ENCODE data around the gene MARCHF10. TPM values are rescaled to one million over a fixed set of nuclear protein-coding genes. Genes with fewer than 3 reads are reported as not detected.

MARCHF10 gene
- polyA plus RNA-seq, 1 donor from 2014 or later, result 0.27 TPM

DNA sequence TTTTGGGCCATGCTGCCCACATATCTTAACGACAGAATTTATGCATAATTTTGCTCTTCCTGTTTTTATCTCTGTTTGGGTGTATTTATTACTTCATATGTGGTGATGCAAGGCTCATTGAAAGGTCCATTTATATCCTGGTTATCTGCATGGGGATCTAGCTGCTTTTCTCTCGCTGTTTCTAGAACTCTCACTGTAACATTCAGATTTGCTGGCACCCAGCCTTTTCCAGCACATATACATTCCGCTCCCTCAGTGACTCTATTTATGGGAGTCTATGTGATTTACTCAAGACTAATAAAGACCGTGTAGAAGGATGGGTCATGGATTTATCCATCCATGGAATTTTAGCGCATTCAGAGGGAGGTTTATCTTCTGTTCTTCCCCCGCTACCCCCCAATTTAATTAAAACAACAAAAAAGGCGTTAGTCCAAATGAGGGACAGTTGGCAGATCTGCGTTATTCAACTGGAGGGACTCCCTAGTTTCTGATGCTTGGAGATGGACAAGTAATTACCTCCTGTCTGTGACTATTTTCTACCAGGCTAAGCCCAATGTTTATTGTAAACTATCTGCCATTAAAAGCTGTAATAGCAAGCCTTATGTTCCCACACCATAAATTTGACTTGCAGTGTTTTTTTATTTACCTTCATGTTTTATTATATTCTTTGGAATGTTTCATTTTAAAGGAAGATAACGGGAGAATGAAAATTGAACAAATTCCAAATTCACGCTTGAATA is 19.8 kb upstream of the MARCHF10 start:
- Histone ChIP-seq H3K79me2 (replicated peaks; ENCODE audit: insufficient read depth, low read length) (no peaks in the 10 kb centered on the region), H3K4me3 (ENCODE audit: low read length) (no peak overlapping the region), H3K27ac (ENCODE audit: low read length) (no peak overlapping the region), H3K36me3 (ENCODE audit: insufficient read depth, low read length) (no peaks in the 10 kb centered on the region), H3K9ac (ENCODE audit: low read length) (no peak overlapping the region), H3K27me3 (ENCODE audit: insufficient read depth, low read depth, low read length) (no peaks in the 10 kb centered on the region), H4K20me1 (ENCODE audit: insufficient read depth) (no peaks in the 10 kb centered on the region), H3F3A (ENCODE audit: insufficient read depth, low read length, poor library complexity, severe bottlenecking) (peaks cover 7% of the 10 kb centered on the region), H3K4me2 (ENCODE audit: low read length) (no peak overlapping the region), H3K9me3 (ENCODE audit: low read length) (no peaks in the 10 kb centered on the region), H3K9me2 (ENCODE audit: insufficient read depth, low read length) (no peaks in the 10 kb centered on the region), H2AFZ (ENCODE audit: low read depth, low read length) (no peak overlapping the region)
- TF ChIP-seq, protein P1, sequence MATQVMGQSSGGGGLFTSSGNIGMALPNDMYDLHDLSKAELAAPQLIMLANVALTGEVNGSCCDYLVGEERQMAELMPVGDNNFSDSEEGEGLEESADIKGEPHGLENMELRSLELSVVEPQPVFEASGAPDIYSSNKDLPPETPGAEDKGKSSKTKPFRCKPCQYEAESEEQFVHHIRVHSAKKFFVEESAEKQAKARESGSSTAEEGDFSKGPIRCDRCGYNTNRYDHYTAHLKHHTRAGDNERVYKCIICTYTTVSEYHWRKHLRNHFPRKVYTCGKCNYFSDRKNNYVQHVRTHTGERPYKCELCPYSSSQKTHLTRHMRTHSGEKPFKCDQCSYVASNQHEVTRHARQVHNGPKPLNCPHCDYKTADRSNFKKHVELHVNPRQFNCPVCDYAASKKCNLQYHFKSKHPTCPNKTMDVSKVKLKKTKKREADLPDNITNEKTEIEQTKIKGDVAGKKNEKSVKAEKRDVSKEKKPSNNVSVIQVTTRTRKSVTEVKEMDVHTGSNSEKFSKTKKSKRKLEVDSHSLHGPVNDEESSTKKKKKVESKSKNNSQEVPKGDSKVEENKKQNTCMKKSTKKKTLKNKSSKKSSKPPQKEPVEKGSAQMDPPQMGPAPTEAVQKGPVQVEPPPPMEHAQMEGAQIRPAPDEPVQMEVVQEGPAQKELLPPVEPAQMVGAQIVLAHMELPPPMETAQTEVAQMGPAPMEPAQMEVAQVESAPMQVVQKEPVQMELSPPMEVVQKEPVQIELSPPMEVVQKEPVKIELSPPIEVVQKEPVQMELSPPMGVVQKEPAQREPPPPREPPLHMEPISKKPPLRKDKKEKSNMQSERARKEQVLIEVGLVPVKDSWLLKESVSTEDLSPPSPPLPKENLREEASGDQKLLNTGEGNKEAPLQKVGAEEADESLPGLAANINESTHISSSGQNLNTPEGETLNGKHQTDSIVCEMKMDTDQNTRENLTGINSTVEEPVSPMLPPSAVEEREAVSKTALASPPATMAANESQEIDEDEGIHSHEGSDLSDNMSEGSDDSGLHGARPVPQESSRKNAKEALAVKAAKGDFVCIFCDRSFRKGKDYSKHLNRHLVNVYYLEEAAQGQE (IDR thresholded peaks at IDR 0.05; ENCODE audit: borderline replicate concordance), result no peak
- TF ChIP-seq, protein P2, sequence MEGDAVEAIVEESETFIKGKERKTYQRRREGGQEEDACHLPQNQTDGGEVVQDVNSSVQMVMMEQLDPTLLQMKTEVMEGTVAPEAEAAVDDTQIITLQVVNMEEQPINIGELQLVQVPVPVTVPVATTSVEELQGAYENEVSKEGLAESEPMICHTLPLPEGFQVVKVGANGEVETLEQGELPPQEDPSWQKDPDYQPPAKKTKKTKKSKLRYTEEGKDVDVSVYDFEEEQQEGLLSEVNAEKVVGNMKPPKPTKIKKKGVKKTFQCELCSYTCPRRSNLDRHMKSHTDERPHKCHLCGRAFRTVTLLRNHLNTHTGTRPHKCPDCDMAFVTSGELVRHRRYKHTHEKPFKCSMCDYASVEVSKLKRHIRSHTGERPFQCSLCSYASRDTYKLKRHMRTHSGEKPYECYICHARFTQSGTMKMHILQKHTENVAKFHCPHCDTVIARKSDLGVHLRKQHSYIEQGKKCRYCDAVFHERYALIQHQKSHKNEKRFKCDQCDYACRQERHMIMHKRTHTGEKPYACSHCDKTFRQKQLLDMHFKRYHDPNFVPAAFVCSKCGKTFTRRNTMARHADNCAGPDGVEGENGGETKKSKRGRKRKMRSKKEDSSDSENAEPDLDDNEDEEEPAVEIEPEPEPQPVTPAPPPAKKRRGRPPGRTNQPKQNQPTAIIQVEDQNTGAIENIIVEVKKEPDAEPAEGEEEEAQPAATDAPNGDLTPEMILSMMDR (IDR thresholded peaks at IDR 0.05; ENCODE audit: poor library complexity, severe bottlenecking), result no peak
- TF ChIP-seq RAD21 (conservative IDR thresholded peaks at IDR 0.05), result no peak
- no peak for TF ChIP-seq EP300 (conservative IDR thresholded peaks at IDR 0.05; ENCODE audit: poor library complexity, severe bottlenecking)
- no peak for TF ChIP-seq MXI1 (conservative IDR thresholded peaks at IDR 0.05; ENCODE audit: poor library complexity, severe bottlenecking)
- no peak for TF ChIP-seq POLR2AphosphoS5 (IDR thresholded peaks at IDR 0.05)
- TF ChIP-seq TAF1 (IDR thresholded peaks at IDR 0.05; ENCODE audit: low read depth), result no peak
- no peak for TF ChIP-seq SMC3 (conservative IDR thresholded peaks at IDR 0.05; ENCODE audit: poor library complexity)

DNA sequence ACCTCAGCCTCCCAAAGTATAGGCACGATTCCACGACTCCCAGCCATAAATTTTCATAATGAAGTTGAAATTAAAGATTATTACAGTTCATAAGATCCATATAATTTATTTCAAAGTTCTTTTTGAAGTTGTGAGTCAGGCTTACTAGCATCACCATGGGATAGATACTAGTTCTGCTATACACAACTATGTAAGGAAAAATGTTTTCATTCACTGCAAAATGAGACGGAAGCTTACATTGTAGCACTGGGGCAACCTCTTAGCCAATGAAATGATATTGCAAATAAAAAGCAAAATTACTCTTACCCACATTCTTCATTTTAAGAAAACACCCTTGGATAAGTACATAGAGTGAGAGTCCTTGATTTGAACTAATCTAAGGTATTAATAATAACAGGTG is 18.8 kb upstream of the MARCHF10 start:
- no peak overlapping the region for H3K4me2 ChIP-seq (ENCODE audit: low read length)
- H3K9me3 ChIP-seq (ENCODE audit: low read length), result no peaks in the 10 kb centered on the region
- H3K79me2 ChIP-seq (replicated peaks; ENCODE audit: insufficient read depth, low read length), result no peaks in the 10 kb centered on the region
- no peak overlapping the region for H3K27ac ChIP-seq (ENCODE audit: low read length)
- H3K9me2 ChIP-seq (ENCODE audit: insufficient read depth, low read length), result no peaks in the 10 kb centered on the region
- no peak overlapping the region for H2AFZ ChIP-seq (ENCODE audit: low read depth, low read length)
- no peaks in the 10 kb centered on the region for H3K36me3 ChIP-seq (ENCODE audit: insufficient read depth, low read length)
- H3K4me3 ChIP-seq (ENCODE audit: low read length), result no peak overlapping the region
- H4K20me1 ChIP-seq (ENCODE audit: insufficient read depth), result no peaks in the 10 kb centered on the region
- peaks cover 7% of the 10 kb centered on the region for H3F3A ChIP-seq (ENCODE audit: insufficient read depth, low read length, poor library complexity, severe bottlenecking)
- no peaks in the 10 kb centered on the region for H3K27me3 ChIP-seq (ENCODE audit: insufficient read depth, low read depth, low read length)
- TF ChIP-seq SMC3 (conservative IDR thresholded peaks at IDR 0.05; ENCODE audit: poor library complexity) (no peak), EZH2 (IDR thresholded peaks at IDR 0.05; ENCODE audit: borderline replicate concordance, insufficient read depth, low read length, poor library complexity, severe bottlenecking) (no peak), EP300 (conservative IDR thresholded peaks at IDR 0.05; ENCODE audit: poor library complexity, severe bottlenecking) (no peak), TAF1 (IDR thresholded peaks at IDR 0.05; ENCODE audit: low read depth) (no peak), MXI1 (conservative IDR thresholded peaks at IDR 0.05; ENCODE audit: poor library complexity, severe bottlenecking) (no peak), RAD21 (conservative IDR thresholded peaks at IDR 0.05) (no peak), POLR2AphosphoS5 (IDR thresholded peaks at IDR 0.05) (no peak)
- TF ChIP-seq, protein P1 (IDR thresholded peaks at IDR 0.05; ENCODE audit: borderline replicate concordance), result no peak
- TF ChIP-seq, protein P2 (IDR thresholded peaks at IDR 0.05; ENCODE audit: poor library complexity, severe bottlenecking), result no peak
- H3K9ac ChIP-seq (ENCODE audit: low read length), result no peak overlapping the region

Data from neural cell (in vitro differentiated cells).